Right lung (tissue), 5 donors: ENCODE data around the gene RPL35. TPM values are rescaled to one million over a fixed set of nuclear protein-coding genes. Genes with fewer than 3 reads are reported as not detected.

Source experiments
- DNase-seq, 2 donors: peaks; one replicate each; pipeline ENCODE4 v3.0.0-alpha.2; 2013
- polyA plus RNA-seq, 5 donors: library from polyadenylated mRNA; unstranded; fragments of 120-200 nt; gene quantifications; one replicate each; pipeline versions ENCODE4 v1.2.1 to v1.2.3, GENCODE V29; 2013; ENCODE audit warnings: inconsistent platforms in 1 of 5, low replicate concordance in 1 of 5; ENCODE audit not compliant: insufficient read length in 5 of 5, insufficient read depth in 1 of 5

The RPL35 gene
- polyA plus RNA-seq, 5 donors, result 898 to 1,630 (median 1,039) TPM

DNA sequence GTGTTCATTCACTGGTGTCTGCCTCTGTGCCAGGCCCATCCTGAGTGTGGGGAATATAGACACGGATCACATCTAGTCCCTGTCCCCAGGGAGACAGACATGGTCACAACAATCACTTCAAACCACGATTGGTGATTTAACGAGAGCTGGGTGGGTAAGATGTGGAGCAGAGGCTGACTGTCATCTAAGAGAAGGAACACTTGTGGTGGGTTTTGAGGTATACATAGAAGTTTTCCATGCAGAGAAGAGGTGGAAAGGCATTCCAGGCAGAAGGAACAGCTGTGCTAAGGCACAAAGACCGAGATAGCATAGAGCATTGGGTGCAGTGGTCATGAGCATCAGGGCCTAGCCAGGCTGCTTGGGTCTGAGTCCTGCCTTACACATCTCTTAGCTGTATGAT, 31.2 kb downstream of the RPL35 start:
- no peak for DNase-seq

DNA sequence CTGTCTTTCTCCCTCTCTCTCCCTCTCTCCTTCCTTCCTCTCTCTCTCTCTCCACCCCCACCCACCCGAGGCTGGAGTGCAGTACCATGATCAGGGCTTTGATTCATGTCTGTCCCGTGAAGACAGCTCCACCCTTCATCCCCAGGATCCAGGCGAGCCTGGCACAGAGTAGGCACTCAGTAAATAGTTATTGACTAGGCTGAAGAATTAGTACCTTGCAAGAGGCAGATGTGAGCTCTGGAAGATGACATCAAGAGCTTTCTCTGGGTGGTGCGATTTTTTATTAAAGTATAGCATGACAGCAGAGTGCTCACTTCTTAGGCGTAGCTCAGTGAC, 32.5 kb downstream of the RPL35 start:
- no peak for DNase-seq

DNA sequence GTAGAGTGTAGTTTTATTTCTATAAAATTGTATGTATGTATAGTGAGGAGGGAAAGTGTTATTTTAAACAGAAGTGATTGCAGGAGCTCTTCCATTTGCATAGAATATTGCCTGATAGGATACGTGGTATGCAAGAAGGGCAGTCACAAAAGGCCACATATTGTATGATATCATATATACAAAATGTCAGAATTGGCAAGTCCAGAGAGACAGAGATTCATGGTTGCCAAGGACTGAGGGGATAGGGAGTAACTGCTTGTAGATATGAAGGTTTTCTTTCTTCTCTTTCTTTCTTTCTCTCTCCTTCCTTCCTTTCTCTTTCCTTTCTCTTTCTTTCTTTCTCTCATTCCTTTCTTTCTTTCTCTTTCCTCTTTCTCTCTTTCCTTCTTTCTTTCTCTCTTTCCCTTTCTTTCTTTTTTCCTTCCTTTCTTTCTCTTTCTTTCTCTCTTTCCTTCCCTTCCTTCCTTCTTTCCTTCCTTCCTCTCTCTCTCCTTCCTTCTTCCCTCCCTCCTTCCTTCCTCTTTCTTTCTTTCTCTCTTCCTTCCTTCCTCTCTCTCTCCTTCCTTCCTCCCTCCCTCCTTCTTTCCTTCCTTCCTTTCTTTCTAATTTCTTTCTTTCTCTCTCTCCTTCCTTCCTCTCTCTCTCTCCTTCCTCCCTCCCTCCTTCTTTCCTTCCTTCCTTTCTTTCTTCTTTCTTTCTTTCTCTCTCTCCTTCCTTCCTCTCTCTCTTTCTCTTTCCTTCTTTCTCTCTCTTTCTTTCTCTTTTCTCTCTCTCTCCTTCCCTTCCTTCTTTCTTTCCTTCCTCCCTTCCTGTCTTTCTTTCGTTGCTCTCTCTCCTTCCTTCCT, 33.0 kb downstream of the RPL35 start:
- DNase-seq, result no peak

DNA sequence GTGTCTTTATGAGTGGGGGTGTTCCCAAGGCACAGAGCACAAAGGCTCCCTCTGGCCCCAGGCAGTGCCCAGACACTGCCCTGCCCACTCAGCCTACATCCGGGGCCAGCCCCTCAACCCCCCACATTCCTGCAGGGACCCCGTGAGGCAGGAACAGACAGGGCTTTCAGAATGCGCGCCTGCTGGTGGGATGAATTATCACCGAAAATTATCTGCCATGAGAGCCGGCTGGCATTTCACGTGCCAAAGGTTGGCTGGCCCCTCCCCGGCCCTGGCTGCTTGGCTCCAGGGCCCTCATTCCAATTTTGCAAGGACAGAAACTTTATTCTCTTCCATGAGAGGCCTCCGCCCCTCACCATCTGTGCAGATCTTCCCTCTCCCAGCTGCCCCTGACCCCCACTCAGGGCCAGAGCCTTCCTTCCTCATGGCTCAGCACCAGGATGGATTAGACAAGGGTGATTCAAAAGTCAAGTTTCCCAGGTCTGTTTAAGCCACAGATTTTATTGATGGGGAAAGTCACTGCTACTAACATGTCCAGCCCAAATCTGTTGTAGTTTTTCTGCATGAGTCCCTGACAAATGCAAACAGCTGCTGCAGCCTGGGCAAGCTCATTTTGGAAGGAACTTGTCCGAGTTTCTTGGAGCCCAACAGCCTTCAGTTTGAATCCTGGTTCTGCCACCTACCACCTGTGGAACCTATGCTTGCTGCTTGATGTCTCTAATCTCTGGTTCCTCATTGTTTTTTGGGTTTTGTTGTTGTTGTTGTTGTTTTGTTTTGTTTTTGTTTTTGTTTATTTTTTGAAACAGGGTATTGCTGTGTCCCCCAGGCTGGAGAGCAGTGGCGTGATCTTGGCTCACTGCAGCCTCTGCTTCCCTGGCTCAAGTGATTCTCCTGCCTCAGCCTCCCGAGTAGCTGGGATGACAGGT, 40.8 kb downstream of the RPL35 start:
- DNase-seq, result no peak

DNA sequence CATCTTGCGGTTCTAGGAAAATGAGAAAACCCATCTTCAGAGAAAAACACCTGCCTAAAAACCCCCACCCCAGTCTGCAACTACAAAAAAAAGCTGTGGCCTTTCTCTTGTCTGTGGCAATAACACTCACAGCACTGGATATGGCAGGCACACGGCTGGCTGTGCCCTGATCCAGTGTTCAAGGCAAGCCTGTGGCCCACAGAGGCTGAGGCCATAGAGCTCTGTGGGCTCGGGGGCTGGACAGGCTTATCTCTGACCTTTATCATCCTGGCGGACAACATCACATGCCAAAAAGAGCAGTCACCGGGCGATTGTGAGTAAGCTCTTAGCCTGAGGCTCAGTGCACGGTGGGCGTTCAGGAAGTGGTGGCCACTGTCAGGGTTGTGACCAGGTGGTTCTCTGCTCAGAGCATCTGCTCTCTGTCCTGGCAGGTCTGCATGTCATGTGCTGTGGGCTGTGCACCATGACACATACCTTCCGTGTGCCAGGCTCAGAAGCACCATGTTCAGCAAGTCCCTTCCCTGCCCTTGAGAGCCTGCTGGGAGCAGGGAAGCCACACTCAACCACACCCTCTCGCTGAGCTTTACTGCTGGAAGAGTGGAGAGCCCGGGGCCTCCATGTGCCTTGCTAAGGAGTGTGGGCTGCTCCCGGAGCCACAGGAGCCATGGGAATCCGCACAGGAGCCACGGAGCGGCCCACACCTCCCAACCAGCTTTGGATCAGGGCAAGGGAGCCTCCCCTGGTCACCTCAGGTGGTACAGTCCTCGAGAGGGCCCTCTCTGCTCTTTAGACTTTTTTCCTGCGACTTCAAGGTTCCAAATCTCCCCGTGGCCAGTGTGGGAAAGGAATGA, 43.1 kb downstream of the RPL35 start:
- no peak for DNase-seq

DNA sequence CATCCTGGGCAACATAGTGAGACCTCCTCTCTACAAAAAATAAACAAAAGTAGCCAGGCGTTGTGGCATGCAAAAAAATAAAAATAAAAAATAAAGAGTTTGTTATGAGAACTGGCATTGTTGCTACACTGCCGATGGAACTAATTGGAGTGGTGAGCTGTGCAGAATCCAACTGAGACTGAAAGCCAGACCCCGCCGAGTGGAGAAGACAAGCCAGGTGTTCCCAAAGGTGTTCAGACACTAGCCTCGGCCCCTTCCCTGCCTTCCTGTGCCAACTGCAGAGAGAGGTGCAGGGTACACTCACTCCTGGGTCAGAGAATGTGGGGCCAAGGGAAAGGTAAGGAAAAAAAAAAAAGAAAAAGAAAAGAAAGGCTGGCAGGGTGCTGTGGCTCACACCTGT, 46.2 kb downstream of the RPL35 start:
- no peak for DNase-seq

DNA sequence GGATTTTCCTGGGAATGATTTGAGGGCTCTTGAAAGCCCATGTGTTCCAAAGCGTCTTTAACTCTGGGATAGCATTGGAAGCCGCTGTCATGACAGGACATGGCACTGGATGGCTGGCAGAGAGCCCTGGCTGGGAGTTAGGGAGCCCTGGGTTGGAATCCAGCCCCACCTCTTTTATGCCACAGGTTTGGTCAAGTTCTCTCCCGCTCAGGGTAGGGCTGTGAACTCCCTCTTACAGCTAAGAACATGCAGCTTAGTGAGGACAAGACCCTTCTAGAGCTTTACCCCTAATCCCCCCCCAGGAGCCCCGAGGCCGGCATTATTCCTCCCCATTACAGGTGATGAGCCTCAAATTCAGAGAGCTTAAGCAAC, 47.6 kb downstream of the RPL35 start:
- no peak for DNase-seq

DNA sequence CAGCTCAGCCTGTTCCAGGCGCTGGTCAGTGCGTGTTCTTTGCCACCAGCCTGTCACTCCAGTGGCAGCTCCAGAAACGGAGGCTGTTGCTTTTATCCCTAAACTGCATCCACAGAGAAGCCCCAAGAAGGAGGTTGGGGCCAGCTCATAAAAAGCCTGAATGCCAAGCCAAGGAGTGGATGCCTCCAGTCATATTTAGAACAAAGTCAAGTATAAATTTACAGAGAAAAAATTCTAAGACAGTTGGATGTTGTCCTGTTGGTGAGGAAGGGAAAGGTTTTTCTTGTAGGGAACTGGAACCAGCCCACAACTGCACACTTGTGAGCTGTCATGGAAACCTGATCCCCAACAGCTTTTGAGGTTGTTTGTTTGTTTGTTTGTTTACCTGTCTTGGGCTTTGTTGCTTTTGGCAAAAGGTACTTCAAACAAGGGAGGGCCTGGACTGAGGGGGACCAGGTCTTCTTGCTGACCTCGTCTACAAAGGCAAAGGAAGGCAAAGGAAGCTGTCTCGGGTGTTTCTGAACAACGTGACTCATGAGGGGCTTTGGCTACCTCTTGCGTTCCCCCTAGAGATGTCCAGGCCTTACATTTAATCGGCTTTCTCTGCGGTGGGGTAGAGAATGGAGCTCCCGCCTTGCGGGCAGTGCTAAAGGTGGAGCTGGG, 48.1 kb downstream of the RPL35 start:
- no peak for DNase-seq

DNA sequence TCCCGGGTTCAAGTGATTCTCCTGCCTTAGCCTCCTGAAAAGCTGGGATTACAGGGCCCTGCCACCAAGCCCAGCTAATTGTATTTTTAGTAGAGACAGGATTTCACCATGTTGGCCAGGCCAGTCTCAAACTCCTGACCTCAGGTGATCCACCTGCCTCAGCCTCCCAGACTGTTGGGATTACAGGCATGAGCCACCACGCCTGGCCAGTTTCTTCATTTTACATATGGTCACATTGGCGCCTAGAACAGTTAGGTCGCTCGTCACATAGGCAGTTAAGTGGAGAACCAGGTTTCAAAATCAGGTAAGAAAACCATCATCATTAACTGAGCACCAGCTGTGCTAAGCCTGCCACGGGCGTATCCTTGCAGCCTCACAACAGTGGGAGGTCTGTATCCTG, 48.7 kb downstream of the RPL35 start:
- DNase-seq, result no peak

DNA sequence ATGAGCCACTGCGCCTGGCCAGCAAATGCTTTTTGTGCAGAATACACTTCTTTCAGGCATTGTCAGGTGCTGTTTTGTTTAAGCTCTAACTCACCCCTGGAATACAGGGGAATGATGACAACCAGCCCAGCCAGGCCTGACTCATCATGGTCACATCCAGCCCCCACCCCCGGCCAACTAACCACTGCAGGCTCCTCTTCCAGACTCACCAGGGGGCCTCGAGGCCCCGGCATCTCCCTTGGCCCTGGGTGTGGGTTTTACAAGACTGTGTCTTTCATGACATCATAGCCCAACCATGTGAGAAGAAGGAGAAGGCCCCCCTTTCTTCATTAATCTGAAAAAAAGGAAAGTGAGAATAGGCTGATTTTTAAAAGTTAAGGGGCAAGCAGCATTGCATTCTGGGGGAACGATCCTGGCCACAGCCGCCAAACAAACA, 49.3 kb downstream of the RPL35 start:
- peak in 1 of 2 donors; percentile 65 for DNase-seq

DNA sequence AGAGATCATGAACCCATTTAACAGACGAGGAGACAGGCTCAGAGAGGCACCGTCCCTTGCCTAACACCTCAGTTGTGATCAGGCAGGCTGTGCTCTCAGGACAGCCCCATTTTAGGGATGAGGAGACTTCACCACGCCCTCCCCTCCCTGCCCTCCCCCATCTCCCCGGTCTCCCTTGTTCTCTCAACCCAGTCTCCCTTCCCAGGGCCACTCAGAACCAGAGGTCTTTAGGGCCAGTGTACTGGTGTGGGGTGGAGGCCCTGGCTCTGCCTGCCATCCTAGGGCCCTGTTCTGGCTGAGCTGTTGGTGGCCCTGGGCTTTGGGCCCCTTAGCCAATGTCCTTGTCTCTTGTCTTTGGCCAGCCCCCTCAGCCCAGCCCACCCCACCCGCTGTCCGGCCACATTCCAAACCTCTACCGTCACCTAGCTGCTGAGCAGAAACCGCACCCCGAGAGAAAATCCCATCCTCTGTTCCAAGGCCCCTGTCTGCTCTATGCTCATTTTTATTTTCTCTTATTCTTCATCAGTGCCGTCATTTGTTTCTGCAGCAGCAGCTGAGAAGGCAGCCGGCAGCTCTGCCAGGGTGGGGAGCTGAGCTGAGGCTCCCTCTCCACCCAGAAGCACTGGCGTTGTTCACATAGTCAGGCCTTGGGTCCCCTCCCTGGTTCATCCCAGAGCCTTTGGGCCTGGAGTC, 50.9 kb downstream of the RPL35 start:
- DNase-seq, result no peak

DNA sequence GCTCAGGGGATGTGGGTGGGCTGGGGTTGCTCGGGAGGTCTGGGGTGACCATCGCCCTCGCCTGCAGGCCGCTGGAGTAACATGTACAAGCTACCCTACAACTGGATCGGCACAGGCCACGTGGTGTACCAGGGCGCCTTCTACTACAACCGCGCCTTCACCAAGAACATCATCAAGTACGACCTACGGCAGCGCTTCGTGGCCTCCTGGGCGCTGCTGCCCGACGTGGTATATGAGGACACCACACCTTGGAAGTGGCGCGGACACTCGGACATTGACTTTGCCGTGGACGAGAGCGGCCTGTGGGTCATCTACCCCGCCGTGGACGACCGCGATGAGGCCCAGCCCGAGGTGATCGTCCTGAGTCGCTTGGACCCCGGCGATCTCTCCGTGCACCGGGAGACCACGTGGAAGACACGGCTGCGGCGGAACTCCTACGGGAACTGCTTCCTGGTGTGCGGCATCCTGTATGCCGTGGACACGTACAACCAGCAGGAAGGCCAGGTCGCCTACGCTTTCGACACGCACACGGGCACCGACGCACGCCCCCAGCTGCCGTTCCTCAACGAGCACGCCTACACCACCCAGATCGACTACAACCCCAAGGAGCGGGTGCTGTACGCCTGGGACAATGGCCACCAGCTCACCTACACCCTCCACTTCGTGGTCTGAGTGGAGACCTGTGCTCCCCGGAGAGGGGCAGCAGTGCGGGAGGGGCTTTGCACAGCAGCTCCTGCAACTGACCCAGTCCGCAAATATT, 51.8 kb downstream of the RPL35 start:
- no peak for DNase-seq

DNA sequence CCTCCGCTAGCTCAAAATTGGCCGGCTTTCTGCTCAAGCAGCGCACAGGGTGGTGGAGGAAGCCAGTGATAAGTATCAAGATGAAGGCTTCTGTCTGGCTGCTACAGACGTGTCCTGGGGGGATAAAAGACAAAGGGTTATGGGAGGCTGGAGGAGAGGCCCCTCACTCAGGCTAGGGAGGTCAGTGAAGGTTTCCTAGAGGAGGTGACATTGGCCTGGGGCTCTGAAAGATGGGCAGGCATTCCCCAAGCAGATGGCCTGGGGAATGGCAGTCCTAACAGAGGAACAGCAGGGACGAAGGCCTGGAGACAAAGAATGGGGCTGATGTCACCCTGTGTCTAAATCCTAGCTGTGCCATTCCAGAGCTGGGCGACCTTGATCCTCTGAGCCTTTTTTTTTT, 52.5 kb downstream of the RPL35 start:
- no peak for DNase-seq

DNA sequence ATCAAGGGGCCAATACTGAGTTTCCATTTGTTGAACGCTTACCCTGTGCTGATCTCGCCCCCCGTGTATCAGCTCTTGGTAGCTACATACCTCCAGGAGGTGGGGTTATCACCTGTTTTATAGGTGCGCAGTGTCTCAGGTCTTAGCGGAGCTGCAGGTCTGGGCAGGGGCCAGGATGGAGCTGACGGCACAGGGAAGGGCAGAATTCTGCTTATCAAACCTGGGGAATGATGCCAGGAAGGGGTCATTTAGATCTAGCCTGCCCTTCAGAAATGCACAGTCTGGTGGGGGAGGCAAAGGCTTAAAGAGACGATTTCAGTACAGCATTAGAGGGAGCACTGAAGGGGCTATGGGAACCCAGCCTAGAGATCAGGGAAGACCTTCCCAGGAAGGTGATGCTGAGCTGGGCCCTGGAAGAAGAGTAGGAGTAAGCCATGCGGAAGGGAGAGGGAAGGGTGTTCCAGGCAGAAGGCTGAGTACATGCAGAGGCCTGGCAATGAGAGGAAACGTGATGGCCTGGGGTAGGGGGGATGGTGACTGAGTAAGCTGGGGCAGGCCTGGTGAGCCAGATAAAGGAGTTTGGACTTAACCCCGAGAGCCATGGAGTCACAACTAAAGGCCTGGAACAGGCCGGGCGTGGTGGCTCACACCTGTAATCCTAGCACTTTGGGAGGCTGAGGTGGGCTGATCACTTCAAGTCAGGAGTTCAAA, 53.4 kb downstream of the RPL35 start:
- DNase-seq, result no peak

Other genes with a start within 250 kb of the RPL35 start
- gene NR6A1, start 90.6 kb downstream of the RPL35 start, polyA plus RNA-seq, result 1 to 10 TPM; 1.3 to 2.5 (median 1.5) TPM
- 10 to 100 TPM; 27.9 to 72.1 (median 41.4) TPM for gene OLFML2A, start 84.8 kb downstream of the RPL35 start, polyA plus RNA-seq
- gene WDR38, start 8.5 kb downstream of the RPL35 start, polyA plus RNA-seq, result 1 to 10 TPM in 4 of 5 donors, under 1 TPM in 1; 0.85 to 9.1 (median 4.5) TPM
- gene ARPC5L, start 173 bp upstream of the RPL35 start, polyA plus RNA-seq, result 10 to 100 TPM; 32.3 to 40.6 (median 35.3) TPM
- gene GOLGA1, start 79.1 kb upstream of the RPL35 start, polyA plus RNA-seq, result 10 to 100 TPM; 14.1 to 18.9 (median 16.0) TPM